Activated T-cell treated with anti-CD3 and anti-CD28 coated beads for 4 hours (primary cell): ENCODE data around the gene TSGA10IP.

Source experiments
- DNase-seq: peaks from one replicate; pipeline ENCODE4 v3.0.0-alpha.2; 2020

TSGA10IP gene

GRCh38 chr11:65977621-65978390, 32.5 kb downstream of the TSGA10IP start:
- DNase-seq, result no peak

- DNase-seq, result no peak
Observed at GRCh38 chr11:65978391-65979238, 33.3 kb downstream of the TSGA10IP start.

- no peak for DNase-seq
Observed at GRCh38 chr11:65979261-65979759, 34.0 kb downstream of the TSGA10IP start.

- no peak for DNase-seq
Observed at GRCh38 chr11:65981101-65981740, 35.9 kb downstream of the TSGA10IP start.

- no peak for DNase-seq
Observed at GRCh38 chr11:65981972-65982823, 36.9 kb downstream of the TSGA10IP start.

GRCh38 chr11:65982824-65983588, 37.7 kb downstream of the TSGA10IP start:
- no peak for DNase-seq

GRCh38 chr11:65983589-65983987, 38.3 kb downstream of the TSGA10IP start:
- no peak for DNase-seq

- no peak for DNase-seq
Observed at GRCh38 chr11:65987336-65987735, 42.1 kb downstream of the TSGA10IP start.

GRCh38 chr11:65988791-65989592, 43.7 kb downstream of the TSGA10IP start:
- DNase-seq, result peak; percentile 90

- DNase-seq, result no peak
Observed at GRCh38 chr11:65992056-65992455, 46.8 kb downstream of the TSGA10IP start.

- no peak for DNase-seq
Observed at GRCh38 chr11:65997286-65997685, 52.0 kb downstream of the TSGA10IP start.

GRCh38 chr11:66001942-66002647, 56.8 kb downstream of the TSGA10IP start, which contains the start of the genes BANF1 and EIF1AD:
Gene BANF1 (plus strand): TSS chr11:66002503. CDS start chr11:66003251, 748 bp downstream.
Gene EIF1AD (minus strand): TSS chr11:66002157. CDS start chr11:66000389, 1,768 bp downstream.
- DNase-seq, result peak; percentile 84

- no peak for DNase-seq
Observed at GRCh38 chr11:66002648-66003225, 57.5 kb downstream of the TSGA10IP start.

GRCh38 chr11:66003291-66003690, 58.0 kb downstream of the TSGA10IP start:
- DNase-seq, result no peak

- DNase-seq, result no peak
Observed at GRCh38 chr11:66004186-66004585, 58.9 kb downstream of the TSGA10IP start.

GRCh38 chr11:66006134-66006890, 61.0 kb downstream of the TSGA10IP start:
- no peak for DNase-seq

- no peak for DNase-seq
Observed at GRCh38 chr11:66006891-66007176, 61.6 kb downstream of the TSGA10IP start.

- no peak for DNase-seq
Observed at GRCh38 chr11:66007201-66007634, 61.9 kb downstream of the TSGA10IP start.

- no peak for DNase-seq
Observed at GRCh38 chr11:66008095-66008467, 62.8 kb downstream of the TSGA10IP start.
